Lung (tissue), 12 donors: ENCODE results near the gene CLCN6. TPM values are rescaled to one million over a fixed set of nuclear protein-coding genes. Genes with fewer than 3 reads are reported as not detected.
A peak's percentile ranks its signal among the peaks of the same experiment; 100 is the strongest.

Experiments used
- ATAC-seq: fragments of 200-7000 bp; cut with Tn5 transposase; one replicate; pipeline ENCODE4 v1.9.1; 2020; ENCODE audit warnings: moderate number of reproducible peaks; ENCODE audit not compliant: insufficient read depth, low FRiP score
- DNase-seq, 3 donors: peaks; one replicate each; pipeline ENCODE4 v3.0.0-alpha.2; 2013 to 2017
- H3K27ac ChIP-seq, 2 donors: one replicate each; pipeline ENCODE4 v1.5.1; 2013; ENCODE audit warnings: mild to moderate bottlenecking in 2 of 2, moderate library complexity in 2 of 2, control low read depth in 1 of 2, inconsistent platforms in 1 of 2, low read depth in 1 of 2, low read length in 1 of 2
- H3K27me3 ChIP-seq, 3 donors: one replicate each; pipeline ENCODE4 v1.5.1; 2013; ENCODE audit warnings: low read length in 2 of 3; ENCODE audit not compliant: control insufficient read depth in 3 of 3, insufficient read depth in 3 of 3
- H3K36me3 ChIP-seq, 4 donors: one replicate each; pipeline ENCODE4 v1.5.1; 2013; ENCODE audit warnings: low read length in 4 of 4, mild to moderate bottlenecking in 1 of 4, moderate library complexity in 1 of 4; ENCODE audit not compliant: control insufficient read depth in 4 of 4, insufficient read depth in 4 of 4
- H3K4me1 ChIP-seq, 5 donors: one replicate each; pipeline ENCODE4 v1.5.1; 2013; ENCODE audit warnings: low read length in 5 of 5, mild to moderate bottlenecking in 2 of 5, moderate library complexity in 1 of 5; ENCODE audit not compliant: control insufficient read depth in 5 of 5, insufficient read depth in 5 of 5
- H3K4me3 ChIP-seq: one replicate; pipeline ENCODE4 v1.5.1; 2013; ENCODE audit warnings: mild to moderate bottlenecking, control low read depth, moderate library complexity
- H3K9ac ChIP-seq, 2 donors: one replicate each; pipeline ENCODE4 v1.5.1; 2013; ENCODE audit warnings: low read length in 2 of 2, control low read depth in 1 of 2; ENCODE audit not compliant: insufficient read depth in 1 of 2
- H3K9me3 ChIP-seq, 4 donors: one replicate each; pipeline ENCODE4 v1.5.1; 2013; ENCODE audit warnings: low read length in 3 of 4, mild to moderate bottlenecking in 1 of 4, moderate library complexity in 1 of 4; ENCODE audit not compliant: control insufficient read depth in 4 of 4, insufficient read depth in 3 of 4
- WGBS, 2 donors: extraction: QIAGEN DNeasy Blood & Tissue Kit; methylation state at CpG; one replicate each; pipeline ENCODE4 v1.1.7; 2013; 5-methylcytosine and 5-hydroxymethylcytosine counted together
- polyA plus RNA-seq, 2 donors: library from polyadenylated mRNA; stranded (reverse); fragments of 200-250 nt; gene quantifications; one replicate each; pipeline ENCODE4 v1.2.1, GENCODE V29; 2013
- total RNA-seq, 2 donors: library from RNA; depleted of rRNA in 1 of 2; stranded (reverse); fragments of >200 nt in 1 of 2; gene quantifications; one replicate each; pipeline ENCODE4 v1.2.1, GENCODE V29; 2014 to 2021
- TF ChIP-seq, protein P1 (sequence below): IDR thresholded peaks from 2 replicates; pipeline ENCODE4 v1.5.1; 2012; ENCODE audit warnings: mild to moderate bottlenecking; ENCODE audit errors: control extremely low read depth, extremely low read depth
- donor health status: control.
- donor health status: control.
- donor health status: Bipolar disorder and iron deficiency.
- donor health status: healthy.
- donor health status: DM: yes; HTN: yes; CAD: no.

CLCN6 gene
- total and polyA plus RNA-seq, 4 donors: 16.7 to 35.7 (median 18.1) TPM

DNA sequence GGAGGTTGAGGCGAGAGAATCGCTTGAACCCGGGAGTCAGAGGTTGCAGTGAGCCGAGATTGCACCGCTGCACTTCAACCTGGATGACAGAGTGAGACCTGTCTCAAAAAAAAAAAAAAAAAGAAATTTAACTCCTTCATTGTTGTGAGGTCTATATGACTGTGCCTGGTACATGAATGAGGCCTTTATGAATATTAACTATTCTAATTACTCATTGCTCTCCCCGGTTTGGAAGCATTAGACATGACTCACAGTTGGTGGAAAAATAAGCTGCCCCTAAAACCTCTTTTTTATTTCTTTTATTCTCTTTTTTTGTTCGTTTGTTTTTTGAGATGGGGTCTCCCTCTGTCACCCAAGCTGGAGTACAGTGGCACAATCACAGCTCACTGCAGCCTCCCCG lies 49.4 kb downstream of the CLCN6 start:
- 62 to 85% methylated on average over 8 of the region's 8 CpGs for WGBS, 2 donors
- H3K27me3 ChIP-seq: peaks cover 7 to 23% (median 11%) of the 10 kb centered on the region in 3 donors
- no peaks in the 10 kb centered on the region for H3K36me3 ChIP-seq

GRCh38 chr1:11856698-11857097 lies 50.7 kb downstream of the CLCN6 start:
- peaks cover 7 to 25% (median 11%) of the 10 kb centered on the region in 3 donors for H3K27me3 ChIP-seq
- no peak for ATAC-seq
- H3K27ac ChIP-seq: peak overlapping the region in 1 of 2 donors; percentile 24
- DNase-seq: no peak
- H3K4me1 ChIP-seq: no peaks in the 10 kb centered on the region
- TF ChIP-seq, protein P1, sequence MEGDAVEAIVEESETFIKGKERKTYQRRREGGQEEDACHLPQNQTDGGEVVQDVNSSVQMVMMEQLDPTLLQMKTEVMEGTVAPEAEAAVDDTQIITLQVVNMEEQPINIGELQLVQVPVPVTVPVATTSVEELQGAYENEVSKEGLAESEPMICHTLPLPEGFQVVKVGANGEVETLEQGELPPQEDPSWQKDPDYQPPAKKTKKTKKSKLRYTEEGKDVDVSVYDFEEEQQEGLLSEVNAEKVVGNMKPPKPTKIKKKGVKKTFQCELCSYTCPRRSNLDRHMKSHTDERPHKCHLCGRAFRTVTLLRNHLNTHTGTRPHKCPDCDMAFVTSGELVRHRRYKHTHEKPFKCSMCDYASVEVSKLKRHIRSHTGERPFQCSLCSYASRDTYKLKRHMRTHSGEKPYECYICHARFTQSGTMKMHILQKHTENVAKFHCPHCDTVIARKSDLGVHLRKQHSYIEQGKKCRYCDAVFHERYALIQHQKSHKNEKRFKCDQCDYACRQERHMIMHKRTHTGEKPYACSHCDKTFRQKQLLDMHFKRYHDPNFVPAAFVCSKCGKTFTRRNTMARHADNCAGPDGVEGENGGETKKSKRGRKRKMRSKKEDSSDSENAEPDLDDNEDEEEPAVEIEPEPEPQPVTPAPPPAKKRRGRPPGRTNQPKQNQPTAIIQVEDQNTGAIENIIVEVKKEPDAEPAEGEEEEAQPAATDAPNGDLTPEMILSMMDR: no peak
- no peaks in the 10 kb centered on the region for H3K36me3 ChIP-seq
- 53 to 54% methylated on average over 3 of the region's 3 CpGs for WGBS, 2 donors
- no peak overlapping the region for H3K4me3 ChIP-seq
- H3K9me3 ChIP-seq: peaks cover 0 to 5% (median 0%) of the 10 kb centered on the region in 4 donors
- no peak overlapping the region for H3K9ac ChIP-seq

More for the DNA sequence above, 49.4 kb downstream of the CLCN6 start:
- Histone ChIP-seq H3K27ac (no peak overlapping the region), H3K9me3 (peaks cover 0 to 5% (median 0%) of the 10 kb centered on the region in 4 donors), H3K9ac (no peak overlapping the region), H3K4me3 (no peak overlapping the region), H3K4me1 (no peaks in the 10 kb centered on the region)
- ATAC-seq (no peak), DNase-seq (no peak)
- TF ChIP-seq, protein P1: no peak

- no peak for ATAC-seq
- no peak overlapping the region for H3K9ac ChIP-seq
- no peak overlapping the region for H3K4me3 ChIP-seq
- no peaks in the 10 kb centered on the region for H3K36me3 ChIP-seq
- no peak for DNase-seq
- no peaks in the 10 kb centered on the region for H3K4me1 ChIP-seq
- peaks cover 7 to 25% (median 11%) of the 10 kb centered on the region in 3 donors for H3K27me3 ChIP-seq
- peaks cover 0 to 5% (median 0%) of the 10 kb centered on the region in 4 donors for H3K9me3 ChIP-seq
- peak overlapping the region in 1 of 2 donors; percentile 54 for H3K27ac ChIP-seq
- 39 to 41% methylated on average over 10 of the region's 10 CpGs for WGBS, 2 donors
- TF ChIP-seq, protein P1: no peak
Observed at GRCh38 chr1:11857164-11857851, 51.3 kb downstream of the CLCN6 start.
